K562 (cell line): ENCODE measurements around the gene VEGFB. TPM values are rescaled to one million over a fixed set of nuclear protein-coding genes. Genes with fewer than 3 reads are reported as not detected.

Source experiments
- BRF1 ChIP-seq: IDR thresholded peaks from 3 replicates; pipeline ENCODE4 v1.6.1; 2011; ENCODE audit warnings: borderline replicate concordance, mild to moderate bottlenecking; ENCODE audit not compliant: insufficient read length; ENCODE audit errors: extremely low read depth
- CHD7 ChIP-seq: fragments of 200-600 bp; sonication (generic); IDR thresholded peaks from one replicate; pipeline ENCODE4 v1.6.1; 2012; ENCODE audit warnings: mild to moderate bottlenecking, low read depth, low read length, inconsistent platforms
- EP400 ChIP-seq: fragments of 450-650 bp; IDR thresholded peaks from 2 replicates; pipeline ENCODE4 v1.6.1; 2017; ENCODE audit warnings: antibody characterized with exemption, mild to moderate bottlenecking, moderate library complexity
- ETV5 ChIP-seq: sonication (generic); formaldehyde crosslinking; IDR thresholded peaks from 2 replicates; pipeline ENCODE4 v1.4.0; 2020; ENCODE audit warnings: low read depth, mild to moderate bottlenecking, missing genetic modification reagents
- HLTF ChIP-seq: fragments of 450-650 bp; IDR thresholded peaks from 2 replicates; pipeline ENCODE4 v1.6.1; 2016
- NR3C1 ChIP-seq: sonication (generic); formaldehyde crosslinking; IDR thresholded peaks from 2 replicates; pipeline ENCODE4 v1.8.1; 2022; ENCODE audit warnings: missing genetic modification reagents
- POLR2A ChIP-seq: fragments of 450-650 bp; conservative IDR thresholded peaks from 2 replicates; pipeline ENCODE4 v1.6.1; 2016
- SMAD1 ChIP-seq: fragments of 150-350 bp; IDR thresholded peaks from 2 replicates; pipeline ENCODE4 v1.6.1; 2014; ENCODE audit warnings: low read length, low read depth; ENCODE audit not compliant: partially characterized antibody
- ZNF316 ChIP-seq: fragments of 450-650 bp; IDR thresholded peaks from 2 replicates; pipeline ENCODE4 v1.6.1; 2016
- ZNF668 ChIP-seq: fragments of 250-450 bp; sonication (Bioruptor Pico); IDR thresholded peaks from 2 replicates; pipeline ENCODE4 v1.8.0; 2022; ENCODE audit warnings: mild to moderate bottlenecking, inconsistent platforms
- polyA plus RNA-seq, 8 experiments: library from polyadenylated mRNA; depleted of rRNA in 4 of 8; stranded (reverse) in 5 of 8; unstranded in 3 of 8; fragments of >200 nt; fragmentation: Nextera tagmentation in 2 of 8; fragmentation: Illumina TruSeq in 1 of 8; extraction: Ambion mirVana in 2 of 8; extraction: Trizol in 1 of 8; gene quantifications; 2 replicates each; pipeline versions ENCODE4 v1.2.1 to v1.2.3, GENCODE V29; 2011 to 2014; ENCODE audit warnings: inconsistent platforms in 1 of 8, missing spikeins in 1 of 8
- total RNA-seq, 7 experiments: library from RNA; depleted of rRNA in 6 of 7; stranded (reverse); fragments of >200 nt in 6 of 7; fragmentation: Illumina TruSeq in 2 of 7; extraction: Trizol in 2 of 7; gene quantifications; 2 replicates each; pipeline versions ENCODE4 v1.2.1 to v1.2.3, GENCODE V29; 2011 to 2021; ENCODE audit warnings: low replicate concordance in 1 of 7
- TF ChIP-seq, protein P1 (sequence below): sonication (generic); formaldehyde crosslinking; IDR thresholded peaks from 2 replicates; pipeline ENCODE4 v1.8.0; 2023; ENCODE audit warnings: mild to moderate bottlenecking, missing genetic modification reagents
- TF ChIP-seq, protein P2 (sequence below): sonication (generic); IDR thresholded peaks from 2 replicates; pipeline ENCODE4 v1.6.1; 2016

The VEGFB gene
- total and polyA plus RNA-seq, 9 of the 15 experiments (the other 6 are each of a cell fraction or from before 2014, with no cell fraction given) = 11.0 to 83.4 (median 25.7) TPM

DNA sequence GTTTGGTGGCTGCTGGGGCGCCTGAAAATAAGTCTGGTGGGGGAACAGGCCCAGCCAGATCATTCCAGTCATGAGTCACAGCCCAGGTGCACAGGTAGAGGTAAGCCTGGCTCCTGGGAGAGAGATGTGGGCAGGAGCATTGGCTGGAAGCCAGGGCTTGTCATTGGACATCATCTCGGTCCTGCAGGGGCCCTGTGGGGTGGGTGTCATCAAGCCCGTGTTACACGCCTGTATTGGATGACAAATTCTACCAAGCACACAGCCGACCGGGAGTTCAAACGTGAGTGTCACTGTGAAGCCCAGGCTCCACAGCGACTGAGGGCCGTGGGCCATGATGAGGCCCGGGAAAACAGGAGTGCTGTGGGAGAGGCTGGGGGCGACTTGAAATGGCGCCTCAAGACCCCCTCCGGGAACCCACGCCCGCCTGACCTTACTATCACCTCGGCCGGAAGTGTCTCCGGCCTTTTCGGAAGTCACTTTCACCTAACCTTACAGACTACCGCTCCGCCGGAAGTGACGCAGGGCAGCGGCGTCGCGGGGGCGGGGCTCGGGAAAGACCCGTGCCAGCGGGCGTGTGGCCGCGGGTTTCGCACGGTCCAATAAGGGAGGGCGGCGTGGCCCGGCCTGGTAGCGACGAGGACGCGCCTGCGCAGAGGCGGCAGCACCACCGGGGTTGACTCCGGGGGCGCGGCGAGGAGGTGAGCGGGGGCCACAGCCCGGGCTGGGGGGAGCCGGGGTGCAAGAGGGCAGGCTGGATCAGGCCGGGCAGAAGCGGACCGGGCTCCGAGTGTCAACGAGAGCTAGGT is 6.3 kb downstream of the VEGFB start, which contains the start of gene FKBP2 (continued):
- TF ChIP-seq CHD7 = no peak
- TF ChIP-seq ZNF316 = no peak
- peak; percentile 95 for TF ChIP-seq SMAD1
- peak; percentile 84 for TF ChIP-seq EP400
- TF ChIP-seq HLTF = no peak
- peak; percentile 97 for TF ChIP-seq POLR2A
- TF ChIP-seq NR3C1 = no peak
- peak; percentile 93 for TF ChIP-seq ETV5 (CRISPR knock-in tag)
- TF ChIP-seq, protein P1, sequence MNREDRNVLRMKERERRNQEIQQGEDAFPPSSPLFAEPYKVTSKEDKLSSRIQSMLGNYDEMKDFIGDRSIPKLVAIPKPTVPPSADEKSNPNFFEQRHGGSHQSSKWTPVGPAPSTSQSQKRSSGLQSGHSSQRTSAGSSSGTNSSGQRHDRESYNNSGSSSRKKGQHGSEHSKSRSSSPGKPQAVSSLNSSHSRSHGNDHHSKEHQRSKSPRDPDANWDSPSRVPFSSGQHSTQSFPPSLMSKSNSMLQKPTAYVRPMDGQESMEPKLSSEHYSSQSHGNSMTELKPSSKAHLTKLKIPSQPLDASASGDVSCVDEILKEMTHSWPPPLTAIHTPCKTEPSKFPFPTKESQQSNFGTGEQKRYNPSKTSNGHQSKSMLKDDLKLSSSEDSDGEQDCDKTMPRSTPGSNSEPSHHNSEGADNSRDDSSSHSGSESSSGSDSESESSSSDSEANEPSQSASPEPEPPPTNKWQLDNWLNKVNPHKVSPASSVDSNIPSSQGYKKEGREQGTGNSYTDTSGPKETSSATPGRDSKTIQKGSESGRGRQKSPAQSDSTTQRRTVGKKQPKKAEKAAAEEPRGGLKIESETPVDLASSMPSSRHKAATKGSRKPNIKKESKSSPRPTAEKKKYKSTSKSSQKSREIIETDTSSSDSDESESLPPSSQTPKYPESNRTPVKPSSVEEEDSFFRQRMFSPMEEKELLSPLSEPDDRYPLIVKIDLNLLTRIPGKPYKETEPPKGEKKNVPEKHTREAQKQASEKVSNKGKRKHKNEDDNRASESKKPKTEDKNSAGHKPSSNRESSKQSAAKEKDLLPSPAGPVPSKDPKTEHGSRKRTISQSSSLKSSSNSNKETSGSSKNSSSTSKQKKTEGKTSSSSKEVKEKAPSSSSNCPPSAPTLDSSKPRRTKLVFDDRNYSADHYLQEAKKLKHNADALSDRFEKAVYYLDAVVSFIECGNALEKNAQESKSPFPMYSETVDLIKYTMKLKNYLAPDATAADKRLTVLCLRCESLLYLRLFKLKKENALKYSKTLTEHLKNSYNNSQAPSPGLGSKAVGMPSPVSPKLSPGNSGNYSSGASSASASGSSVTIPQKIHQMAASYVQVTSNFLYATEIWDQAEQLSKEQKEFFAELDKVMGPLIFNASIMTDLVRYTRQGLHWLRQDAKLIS (CRISPR knock-in tag) = peak; percentile 90
- TF ChIP-seq, protein P2, sequence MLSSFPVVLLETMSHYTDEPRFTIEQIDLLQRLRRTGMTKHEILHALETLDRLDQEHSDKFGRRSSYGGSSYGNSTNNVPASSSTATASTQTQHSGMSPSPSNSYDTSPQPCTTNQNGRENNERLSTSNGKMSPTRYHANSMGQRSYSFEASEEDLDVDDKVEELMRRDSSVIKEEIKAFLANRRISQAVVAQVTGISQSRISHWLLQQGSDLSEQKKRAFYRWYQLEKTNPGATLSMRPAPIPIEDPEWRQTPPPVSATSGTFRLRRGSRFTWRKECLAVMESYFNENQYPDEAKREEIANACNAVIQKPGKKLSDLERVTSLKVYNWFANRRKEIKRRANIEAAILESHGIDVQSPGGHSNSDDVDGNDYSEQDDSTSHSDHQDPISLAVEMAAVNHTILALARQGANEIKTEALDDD = no peak
- no peak for TF ChIP-seq ZNF668
- TF ChIP-seq BRF1 = no peak
